Choroid plexus epithelial cell (primary cell): ENCODE data around the gene HIGD1C.
"Not testable (repeated sequence)": the region's sequence is repeated elsewhere in the genome, so short reads cannot be mapped to it uniquely, and the experiment has no call there.

Experiments used
- DNase-seq: peaks from one replicate; pipeline ENCODE4 v3.0.0-alpha.2; 2010; ENCODE audit warnings: low read depth
- H3K4me3 ChIP-seq: 2 replicates; pipeline ENCODE4 v1.5.1; 2011; ENCODE audit warnings: low read depth, mild to moderate bottlenecking, control low read depth, low read length, moderate library complexity
- CTCF ChIP-seq: conservative IDR thresholded peaks from 2 replicates; pipeline ENCODE4 v1.5.1; 2011; ENCODE audit warnings: low read depth, mild to moderate bottlenecking, control low read depth, inconsistent platforms, low read length, moderate library complexity

Gene HIGD1C

GRCh38 chr12:50952510-50952909 lies at the start of gene HIGD1C:
HIGD1C (plus strand) TSS chr12:50952544; CDS start chr12:50953999, 1,455 bp downstream.
- DNase-seq: no peak
- no peak within 1 kb of the TSS for H3K4me3 ChIP-seq
- TF ChIP-seq CTCF: no peak

GRCh38 chr12:50908479-50908878 lies 43.9 kb upstream of the HIGD1C start:
- DNase-seq, H3K4me3 ChIP-seq: not testable (repeated sequence)

GRCh38 chr12:50912361-50912760 lies 40.0 kb upstream of the HIGD1C start:
- DNase-seq: not testable (repeated sequence)

GRCh38 chr12:50913224-50913623 lies 39.1 kb upstream of the HIGD1C start:
- H3K4me3 ChIP-seq: no peak overlapping the region
- no peak for DNase-seq
- no peak for TF ChIP-seq CTCF

More at GRCh38 chr12:50912361-50912760, 40.0 kb upstream of the HIGD1C start:
- not testable (repeated sequence) for H3K4me3 ChIP-seq

- no peak for TF ChIP-seq CTCF
- DNase-seq: no peak
- no peak overlapping the region for H3K4me3 ChIP-seq
Observed at GRCh38 chr12:50914872-50915484, 37.4 kb upstream of the HIGD1C start.

- no peak for TF ChIP-seq CTCF
- peak; percentile 13 for DNase-seq
- no peak overlapping the region for H3K4me3 ChIP-seq
Observed at GRCh38 chr12:50916292-50916691, 36.1 kb upstream of the HIGD1C start.

GRCh38 chr12:50918584-50919316 lies 33.6 kb upstream of the HIGD1C start:
- no peak for TF ChIP-seq CTCF
- H3K4me3 ChIP-seq: no peak overlapping the region
- DNase-seq: no peak

GRCh38 chr12:50922820-50923219 lies 29.5 kb upstream of the HIGD1C start:
- DNase-seq: peak; percentile 73
- TF ChIP-seq CTCF: no peak
- H3K4me3 ChIP-seq: no peak overlapping the region
